ENCODE measurements around the gene AP4S1.
"Not testable (repeated sequence)": the region's sequence is repeated elsewhere in the genome, so short reads cannot be mapped to it uniquely, and the experiment has no call there.

Gene AP4S1

DNA sequence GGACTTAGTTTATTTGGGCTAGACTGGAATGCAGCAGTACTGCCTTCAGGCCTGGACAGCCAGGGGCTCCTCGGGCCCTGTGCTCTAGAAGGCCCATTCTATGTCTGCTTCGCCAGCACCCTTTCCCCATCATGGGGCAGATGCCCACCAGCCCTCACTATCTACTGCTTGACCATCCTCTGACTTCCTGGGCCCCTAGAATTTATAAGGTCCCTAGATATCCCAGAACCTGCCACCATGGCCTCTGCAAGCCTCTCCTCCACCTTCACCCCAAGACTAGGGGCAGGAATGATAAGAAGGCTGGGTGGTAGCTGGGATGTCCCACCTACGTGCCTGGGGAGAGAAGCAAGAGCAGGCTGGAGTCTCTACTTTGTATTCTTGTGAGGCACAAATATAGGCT, 59.6 kb downstream of the AP4S1 start:
- no peak for DNase-seq (ENCODE audit: low read depth, low spot score)

DNA sequence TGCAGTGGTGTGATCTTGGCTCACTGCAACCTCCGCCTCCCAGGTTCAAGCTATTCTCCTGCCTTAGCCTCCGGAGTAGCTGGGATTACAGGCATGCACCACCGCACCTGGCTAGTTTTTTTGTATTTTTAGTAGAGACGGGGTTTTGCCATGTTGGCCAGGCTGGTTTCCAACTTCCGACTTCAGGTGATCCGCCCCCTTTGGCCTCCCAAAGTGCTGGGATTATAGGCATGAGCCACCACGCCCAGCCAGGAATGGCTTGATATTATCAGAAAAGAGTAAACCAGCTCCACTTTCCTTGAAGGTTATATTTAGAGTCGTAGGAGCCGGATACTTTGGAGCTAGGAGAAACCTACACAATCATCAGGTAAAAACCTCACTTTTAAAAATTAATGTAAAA, 61.0 kb downstream of the AP4S1 start:
- not testable (repeated sequence) for DNase-seq (ENCODE audit: low read depth, low spot score)

DNA sequence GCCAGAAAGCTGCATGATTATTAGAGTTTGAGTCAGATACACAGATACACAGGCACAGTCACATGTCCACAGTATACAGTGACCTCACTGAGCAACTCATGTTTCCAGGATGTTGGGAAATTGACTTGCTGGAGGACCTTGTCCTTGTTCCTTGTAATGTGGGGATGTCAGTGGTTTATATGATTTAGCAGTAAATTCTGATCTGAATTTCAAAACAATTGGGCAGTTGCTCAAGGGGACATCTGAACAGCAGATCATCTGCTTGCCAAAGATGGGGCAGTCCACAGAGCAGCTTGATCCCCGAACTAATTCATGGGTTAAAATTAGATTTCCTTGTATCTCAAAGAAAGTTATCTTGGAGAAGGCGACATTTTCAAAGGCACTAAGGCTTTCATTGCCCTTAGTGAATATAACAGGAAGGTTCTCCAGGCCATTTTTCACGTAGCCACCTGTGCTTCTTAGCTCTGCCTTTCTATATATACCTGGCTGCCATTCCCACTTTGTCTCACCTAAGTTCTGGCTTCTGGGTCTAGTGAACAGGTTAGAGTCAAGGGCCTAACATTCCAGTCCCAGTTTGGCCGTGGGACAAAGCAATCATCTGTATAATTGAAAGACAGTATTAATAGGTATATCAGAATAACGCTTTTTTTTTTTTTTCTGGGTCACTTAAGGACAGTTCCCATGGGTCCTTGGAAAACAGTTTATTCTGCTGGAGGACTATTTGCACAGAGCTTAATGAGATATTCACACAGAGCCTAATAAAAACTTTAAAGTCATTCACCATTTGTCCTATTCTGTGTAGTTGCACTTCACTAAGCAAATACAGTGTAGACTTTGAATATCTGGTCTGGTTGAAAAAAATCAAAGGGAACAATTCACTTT, 65.7 kb downstream of the AP4S1 start:
- DNase-seq (ENCODE audit: low read depth, low spot score), result no peak

DNA sequence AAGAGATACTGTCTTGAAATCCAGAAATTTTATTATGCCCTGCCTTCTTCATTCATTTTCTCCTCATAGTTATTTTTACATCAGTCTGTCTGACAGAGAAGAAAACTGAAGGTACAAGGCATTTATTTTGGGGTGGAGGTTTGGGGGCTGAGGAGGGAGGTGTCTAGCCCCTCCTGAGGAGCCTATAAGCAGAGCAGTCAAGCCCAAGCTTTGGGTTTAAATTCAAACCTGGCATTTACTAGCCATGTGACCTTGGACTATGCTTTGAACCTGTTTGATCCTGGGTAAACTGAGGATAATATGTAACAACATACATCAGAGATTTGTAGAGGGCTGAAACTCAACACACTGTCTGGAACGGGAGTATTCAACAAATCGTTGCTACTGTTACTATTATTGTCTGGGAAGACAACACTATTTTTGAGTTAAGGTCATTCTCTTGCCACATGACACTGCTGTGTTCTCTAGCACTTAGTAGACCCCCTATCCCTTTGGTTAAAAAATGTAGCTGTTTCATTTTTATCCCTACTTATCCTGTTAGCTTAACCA, 66.8 kb downstream of the AP4S1 start:
- DNase-seq (ENCODE audit: low read depth, low spot score), result no peak

DNA sequence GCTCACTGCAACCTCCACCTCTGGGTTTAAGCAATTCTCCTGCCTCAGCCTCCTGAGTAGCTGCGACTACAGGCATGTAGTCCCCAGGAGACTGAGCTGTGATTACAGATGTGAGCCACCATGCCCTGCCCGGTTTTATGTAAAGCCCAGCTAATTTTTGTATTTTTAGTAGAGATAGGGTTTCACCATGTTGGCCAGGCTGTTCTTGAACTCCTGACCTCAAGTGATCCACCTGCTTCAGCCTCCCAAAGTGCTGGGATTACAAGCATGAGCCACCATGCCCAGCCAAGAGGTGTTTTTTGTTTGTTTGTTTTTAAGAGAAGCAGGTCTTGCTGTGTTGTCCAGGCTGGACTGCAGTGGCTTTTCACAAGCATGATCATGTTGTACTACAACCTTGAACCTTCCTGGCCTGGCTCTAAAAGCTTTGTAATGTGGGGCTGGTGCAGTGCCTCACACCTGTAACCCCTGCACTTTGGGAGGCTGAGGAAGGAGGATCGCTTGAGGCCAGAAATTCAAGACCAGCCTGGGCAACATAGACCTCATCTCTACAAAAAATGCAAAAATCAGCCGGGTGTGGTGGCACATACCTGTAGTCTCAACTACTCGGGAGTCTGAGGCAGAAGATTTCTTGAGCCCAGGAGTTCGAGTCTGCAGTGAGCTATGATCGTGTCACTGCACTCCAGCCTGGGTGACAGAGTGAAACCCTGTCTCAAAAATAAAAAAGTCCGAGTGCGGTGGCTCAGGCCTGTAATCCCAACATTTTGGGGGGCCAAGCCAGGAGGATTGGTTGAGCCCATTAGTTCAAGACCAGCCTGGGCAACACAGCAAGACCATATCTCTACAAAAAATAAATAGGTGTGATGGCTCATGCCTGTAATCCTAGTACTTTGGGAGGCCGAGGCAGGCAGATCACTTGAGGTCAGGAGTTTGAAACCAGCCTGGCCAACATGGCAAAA, 68.7 kb downstream of the AP4S1 start:
- not testable (repeated sequence) for DNase-seq (ENCODE audit: low read depth, low spot score)

DNA sequence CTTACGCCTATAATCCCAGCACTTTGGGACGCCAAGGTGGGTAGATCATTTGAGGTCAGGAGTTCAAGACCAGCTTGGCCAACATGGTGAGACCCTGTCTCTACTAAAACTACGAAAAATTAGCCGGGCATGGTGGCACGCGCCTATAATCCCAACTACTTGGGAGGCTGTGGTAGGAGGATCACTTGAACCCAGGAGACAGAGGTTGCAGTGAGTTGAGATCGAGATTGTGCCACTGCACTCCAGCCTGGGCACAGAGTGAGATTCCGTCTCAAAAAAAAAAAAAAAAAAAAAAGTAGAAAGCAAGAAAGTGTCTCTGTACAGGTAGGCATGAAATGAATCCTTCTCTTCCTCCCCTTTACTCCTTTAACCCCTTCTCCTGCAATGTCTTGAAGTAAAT, 70.4 kb downstream of the AP4S1 start:
- DNase-seq (ENCODE audit: low read depth, low spot score), result not testable (repeated sequence)

DNA sequence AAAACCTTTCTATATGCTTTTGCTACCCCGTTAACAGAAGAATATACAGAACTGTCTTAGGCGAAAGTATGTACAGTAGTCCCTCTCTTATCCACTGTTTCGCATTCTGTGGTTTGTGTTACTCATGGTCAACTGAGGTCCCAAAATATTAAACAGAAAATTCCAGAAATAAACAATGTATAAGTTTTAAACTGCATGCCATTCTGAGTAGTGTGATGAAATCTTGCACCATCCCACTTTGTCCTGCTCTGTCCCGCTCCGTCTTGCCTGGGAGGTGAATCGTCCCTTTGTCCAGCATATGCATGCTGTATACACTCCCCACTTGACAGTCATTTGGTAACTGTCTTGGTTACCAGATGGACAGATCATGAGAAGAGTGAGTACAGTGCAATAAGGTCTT, 70.8 kb downstream of the AP4S1 start:
- DNase-seq (ENCODE audit: low read depth, low spot score), result no peak

DNA sequence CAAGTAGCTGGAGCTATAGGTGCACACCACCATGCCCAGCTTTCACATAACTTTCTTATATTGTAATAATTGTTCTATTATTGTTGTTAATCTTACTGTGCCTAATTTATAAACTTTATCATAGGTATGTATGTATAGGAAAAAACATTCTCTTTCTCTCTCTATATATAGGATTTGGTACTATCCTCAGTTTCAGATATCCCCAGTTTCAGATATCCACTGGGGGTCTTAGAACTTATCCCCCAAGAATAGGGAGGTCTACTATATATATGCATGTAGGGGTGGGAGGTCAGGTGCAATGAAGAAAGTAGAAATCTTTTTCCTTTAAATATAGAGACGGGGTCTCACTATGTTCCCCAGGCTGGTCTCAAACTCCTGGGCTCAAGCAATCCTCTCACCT, 71.6 kb downstream of the AP4S1 start:
- DNase-seq (ENCODE audit: low read depth, low spot score), result no peak

DNA sequence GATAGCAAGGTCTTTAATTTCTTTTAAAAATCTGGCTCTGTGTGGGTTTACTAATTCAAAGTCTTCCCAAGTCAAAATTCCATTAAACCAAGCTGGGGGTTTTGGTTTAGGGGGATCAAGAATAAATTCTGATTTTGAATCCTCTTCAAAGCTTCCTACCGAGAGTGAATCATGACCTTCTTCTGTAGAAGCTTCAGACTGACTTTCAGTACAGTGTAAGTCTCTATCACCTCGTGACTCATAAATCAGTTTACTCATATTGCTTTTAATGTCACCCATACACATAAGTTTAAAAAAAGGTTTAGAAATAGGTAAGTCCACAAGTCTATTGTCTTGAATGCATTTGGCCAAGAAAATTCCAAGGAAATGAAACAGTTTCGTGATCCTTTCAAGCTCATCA, 81.3 kb downstream of the AP4S1 start:
- DNase-seq (ENCODE audit: low read depth, low spot score), result no peak

DNA sequence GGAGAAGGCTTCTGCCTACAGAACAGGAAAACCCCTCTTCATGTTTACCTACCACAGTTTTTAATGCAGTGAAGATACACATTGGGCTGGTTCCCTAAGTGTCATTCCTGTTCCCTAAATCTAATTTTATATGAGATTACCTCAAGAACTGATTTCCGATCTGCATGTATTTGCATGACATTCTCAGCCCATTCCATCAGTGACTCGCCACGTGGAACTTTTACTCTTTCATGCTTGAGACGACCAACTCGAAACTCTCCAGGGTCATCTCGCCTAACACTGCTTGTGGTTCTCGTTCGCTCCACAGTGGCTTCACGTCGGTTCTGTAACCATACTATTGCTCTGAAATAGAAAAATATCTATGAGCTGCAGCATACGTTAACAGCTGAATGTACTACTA, 83.8 kb downstream of the AP4S1 start:
- DNase-seq (ENCODE audit: low read depth, low spot score), result no peak

DNA sequence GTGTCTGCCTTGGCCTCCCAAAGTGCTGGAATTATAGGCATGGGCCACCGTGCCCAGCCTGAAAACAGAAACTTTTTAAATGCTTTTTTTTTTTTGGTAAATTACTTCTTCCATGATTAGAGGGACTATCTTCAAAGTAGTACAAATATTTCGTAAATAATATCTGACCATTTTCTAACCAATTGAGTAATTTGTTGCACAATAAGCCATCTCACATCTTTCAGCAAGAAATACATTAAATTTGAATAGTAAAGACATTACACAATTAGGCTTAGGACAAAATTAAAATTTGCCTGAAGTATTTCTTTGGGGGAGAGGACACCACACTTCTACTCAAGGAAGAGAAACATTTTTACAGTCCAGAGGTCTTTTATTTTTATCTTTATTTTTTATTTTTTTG, 85.4 kb downstream of the AP4S1 start:
- DNase-seq (ENCODE audit: low read depth, low spot score), result no peak

DNA sequence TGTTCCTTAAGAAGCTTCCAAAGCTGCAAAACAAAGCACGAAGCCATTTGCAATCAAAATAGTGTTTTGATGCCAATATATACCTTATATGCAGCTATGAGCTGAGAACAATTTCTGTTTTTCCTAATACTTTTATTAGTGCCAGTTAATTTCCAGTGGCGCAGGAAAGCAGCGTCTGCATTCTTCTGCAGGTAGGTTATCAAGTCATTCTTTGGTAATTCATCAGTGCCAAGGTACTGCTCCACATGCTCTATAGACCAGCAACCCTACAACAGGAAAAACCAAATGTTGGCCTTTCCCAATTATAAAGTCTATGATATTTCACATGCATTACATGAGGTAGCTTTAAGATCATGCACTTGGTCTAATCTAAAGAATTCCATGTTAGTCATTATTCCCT, 88.3 kb downstream of the AP4S1 start:
- no peak for DNase-seq (ENCODE audit: low read depth, low spot score)

DNA sequence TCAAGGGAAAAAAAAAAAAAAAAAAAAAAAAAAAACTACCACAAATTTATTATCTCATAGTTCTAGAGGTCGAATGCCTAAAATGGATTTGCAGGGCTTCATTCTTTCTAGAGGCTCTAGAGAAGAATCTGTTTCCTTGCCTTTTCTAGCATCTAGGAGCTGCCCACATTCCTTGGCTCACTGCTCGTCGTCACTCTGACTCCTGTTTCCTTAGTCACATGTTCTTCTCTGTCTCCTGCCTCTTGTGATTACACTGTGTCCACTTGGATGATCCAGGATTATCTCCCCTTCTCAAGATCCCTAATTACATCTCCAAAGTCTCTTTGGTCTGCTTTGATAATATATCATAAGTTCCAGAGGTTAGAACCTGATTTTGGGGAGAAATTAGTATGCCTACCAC, 93.4 kb downstream of the AP4S1 start:
- DNase-seq (ENCODE audit: low read depth, low spot score), result no peak

DNA sequence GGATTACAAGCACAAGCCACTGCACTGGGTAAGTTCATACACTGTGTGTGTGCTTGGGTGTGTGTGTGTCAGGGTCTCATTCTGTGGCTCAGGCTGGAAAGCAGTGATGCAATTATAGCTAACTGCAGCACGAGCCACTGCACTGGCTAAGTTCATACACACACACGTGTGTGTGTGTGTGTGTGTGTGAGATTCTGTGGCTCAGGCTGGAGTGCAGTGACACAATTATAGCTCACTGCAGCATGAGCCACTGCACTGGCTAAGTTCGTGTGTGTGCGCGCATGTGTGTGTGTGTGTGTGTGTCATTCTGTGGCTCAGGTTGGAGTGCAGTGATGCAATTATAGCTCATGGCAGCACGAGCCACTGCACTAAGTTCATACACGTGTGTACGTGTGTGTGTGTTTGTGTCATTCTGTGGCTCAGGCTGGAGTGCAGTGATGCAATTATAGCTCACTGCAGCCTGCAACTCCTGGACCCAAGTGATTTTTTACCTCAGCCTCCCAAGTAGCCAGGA, 96.7 kb downstream of the AP4S1 start:
- DNase-seq (ENCODE audit: low read depth, low spot score), result no peak

DNA sequence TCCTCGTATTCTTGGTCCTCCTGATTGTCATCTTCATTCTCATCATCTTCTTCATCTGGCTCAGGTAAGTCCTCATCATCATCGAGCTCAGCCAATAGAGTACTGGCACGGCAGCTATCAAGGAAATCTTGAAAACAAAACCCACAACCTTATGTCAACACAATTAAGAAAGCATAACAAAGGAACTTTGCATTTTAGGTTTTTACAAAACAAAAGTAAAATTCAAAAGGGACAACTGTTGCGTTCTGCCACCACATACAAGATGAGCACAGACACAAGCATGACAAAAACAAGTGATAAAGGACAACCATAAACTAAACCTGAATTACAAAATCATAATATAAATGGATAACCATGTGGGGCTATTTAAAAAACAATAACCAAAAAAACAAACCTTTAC, 97.5 kb downstream of the AP4S1 start:
- no peak for DNase-seq (ENCODE audit: low read depth, low spot score)

DNA sequence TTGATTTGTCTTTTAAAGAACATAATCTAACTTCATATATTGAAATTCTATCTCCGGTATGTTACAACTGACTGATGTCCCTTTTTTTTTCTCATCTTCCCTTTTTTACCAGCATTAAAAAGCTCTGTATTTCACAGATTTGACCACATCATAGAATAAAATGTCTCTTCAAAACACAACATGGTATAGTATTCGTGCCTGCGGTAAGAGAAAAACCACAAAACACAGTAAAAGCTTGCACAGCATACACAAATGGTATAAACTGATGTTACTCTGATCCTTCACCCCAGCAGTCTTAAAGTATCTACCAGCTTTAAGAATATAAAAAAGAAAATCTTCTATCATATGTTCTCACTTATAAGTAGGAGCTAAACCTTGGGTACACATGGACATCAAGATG, 98.7 kb downstream of the AP4S1 start:
- no peak for DNase-seq (ENCODE audit: low read depth, low spot score)

DNA sequence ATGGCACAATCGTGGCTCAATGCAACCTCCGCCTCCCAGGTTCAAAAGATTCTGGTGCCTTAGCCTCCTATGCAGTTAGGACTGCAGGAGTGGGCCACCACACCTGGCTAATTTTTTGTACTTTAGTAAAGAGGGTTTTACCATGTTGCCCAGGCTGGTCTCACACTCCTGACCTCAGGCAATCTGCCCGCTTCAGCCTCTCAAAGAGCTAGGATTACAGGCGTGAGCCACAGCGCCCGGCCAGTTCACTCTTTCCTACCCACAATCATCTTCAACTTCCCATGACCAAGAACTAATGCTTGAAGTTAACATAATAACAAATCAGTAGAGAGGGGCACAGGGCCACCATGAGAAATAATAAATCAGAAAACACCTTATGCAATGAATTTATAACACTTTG, 99.8 kb downstream of the AP4S1 start:
- no peak for DNase-seq (ENCODE audit: low read depth, low spot score)

DNA sequence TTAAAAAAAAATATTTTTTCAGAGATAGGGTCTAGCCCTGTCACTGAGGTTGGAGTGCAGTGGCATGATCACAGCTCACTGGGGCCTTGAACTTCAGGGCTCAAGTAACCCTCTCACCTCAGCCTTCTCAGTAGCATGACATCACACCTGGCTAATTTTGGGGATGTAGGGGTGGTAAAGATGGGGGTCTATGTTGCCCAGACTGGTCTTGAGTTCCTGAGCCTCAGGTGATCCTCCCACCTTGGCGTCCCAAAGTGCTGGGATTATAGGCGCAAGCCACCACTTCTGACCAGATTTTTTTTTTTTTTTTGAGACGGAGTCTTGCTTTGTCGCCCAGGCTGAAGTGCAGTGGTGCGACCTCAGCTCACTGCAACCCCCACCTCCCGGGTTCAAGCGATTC, 101.2 kb downstream of the AP4S1 start:
- no peak for DNase-seq (ENCODE audit: low read depth, low spot score)

DNA sequence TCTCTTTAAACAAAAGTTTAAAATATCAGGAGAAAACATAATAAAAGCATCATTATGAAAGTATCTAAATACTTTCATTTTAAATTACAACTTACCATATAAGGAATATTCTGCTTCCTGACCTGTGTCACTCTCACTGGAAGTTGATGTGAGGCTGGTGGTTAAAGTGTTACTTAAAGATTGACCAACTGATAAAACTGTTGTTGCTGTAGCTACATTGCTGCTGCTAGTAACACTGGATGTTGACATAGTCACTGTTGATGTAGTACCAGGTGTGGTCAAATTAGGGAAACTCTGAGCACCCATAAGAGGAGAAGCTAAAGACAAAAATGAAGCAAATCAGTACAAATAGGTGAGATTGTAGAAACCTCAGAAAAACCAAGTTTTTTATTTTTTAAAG, 102.2 kb downstream of the AP4S1 start:
- DNase-seq (ENCODE audit: low read depth, low spot score), result peak; percentile 16

DNA sequence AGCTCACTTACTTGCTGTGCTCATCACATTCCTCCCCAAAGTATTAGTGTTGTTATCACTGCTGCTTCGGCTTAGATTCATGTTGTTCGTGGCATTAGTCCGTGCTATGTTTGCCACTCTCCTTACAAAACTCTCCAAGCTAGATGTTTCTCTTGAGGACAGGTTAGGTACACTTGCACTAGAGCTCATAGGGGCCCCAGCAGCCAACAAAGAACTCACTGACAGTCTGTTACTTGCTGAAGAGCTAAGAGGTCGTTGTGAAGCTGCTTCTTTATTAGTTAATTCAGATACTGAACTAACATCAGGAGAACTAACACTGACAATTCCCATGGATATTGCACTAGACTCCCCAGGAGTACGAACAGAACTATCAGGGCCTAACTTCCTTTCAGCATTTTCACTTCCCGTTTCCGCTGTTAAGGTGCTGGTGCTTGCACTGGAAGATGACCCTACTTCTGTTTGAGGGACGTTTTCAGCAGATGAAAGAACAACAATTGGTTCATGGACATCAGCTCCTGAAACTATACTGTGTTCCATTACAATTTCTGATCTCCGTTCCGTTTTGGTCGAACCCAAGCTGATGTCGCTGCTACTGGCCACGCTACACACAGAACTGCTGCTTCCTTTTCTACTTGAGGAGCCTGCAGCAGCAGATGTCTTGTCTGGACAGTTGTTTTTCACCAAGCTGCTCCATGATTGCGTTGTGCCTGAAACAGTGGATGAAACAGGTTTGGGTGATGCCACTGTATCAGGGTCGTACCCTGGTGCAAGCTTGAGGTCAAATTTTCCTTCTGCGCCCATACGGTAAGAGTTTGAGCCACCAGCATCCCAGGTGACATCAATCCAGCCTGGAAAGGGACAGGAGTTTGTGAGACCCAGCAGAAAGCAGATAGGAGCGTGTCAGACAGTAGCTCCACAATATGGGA, 103.4 kb downstream of the AP4S1 start:
- no peak for DNase-seq (ENCODE audit: low read depth, low spot score)

DNA sequence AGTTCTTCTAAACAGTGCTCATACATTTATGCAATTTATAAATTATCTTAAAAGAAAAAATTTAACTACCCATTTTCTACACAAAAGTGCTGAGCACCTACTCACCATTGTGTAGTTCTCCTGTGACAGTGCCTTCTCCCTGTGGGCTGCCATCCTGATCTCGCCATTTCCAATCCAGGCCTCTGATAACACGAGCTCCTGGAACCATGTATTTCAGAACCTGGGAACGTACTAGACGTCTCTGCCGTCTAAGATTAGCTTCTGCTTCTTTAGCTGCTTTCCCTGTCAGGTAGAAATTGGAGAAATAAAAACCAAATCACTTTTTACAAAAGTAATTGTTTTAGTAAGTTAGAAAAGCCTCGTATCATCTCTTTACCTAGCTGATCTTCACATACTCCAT, 107.7 kb downstream of the AP4S1 start:
- no peak for DNase-seq (ENCODE audit: low read depth, low spot score)
